HepG2 (cell line): ENCODE results near the gene UQCRC1. TPM values are rescaled to one million over a fixed set of nuclear protein-coding genes. Genes with fewer than 3 reads are reported as not detected.
A peak's percentile ranks its signal among the peaks of the same experiment; 100 is the strongest.

Source experiments
- ATF2 ChIP-seq: sonication (generic); formaldehyde crosslinking; IDR thresholded peaks from 2 replicates; pipeline ENCODE4 v1.4.0; 2020; ENCODE audit warnings: missing genetic modification reagents
- FOXP4 ChIP-seq: sonication (generic); formaldehyde crosslinking; IDR thresholded peaks from 2 replicates; pipeline ENCODE4 v1.4.0; 2020; ENCODE audit warnings: missing genetic modification reagents
- GTF3A ChIP-seq: sonication (generic); formaldehyde crosslinking; conservative IDR thresholded peaks from 2 replicates; pipeline ENCODE4 v1.4.0; 2020; ENCODE audit warnings: mild to moderate bottlenecking, missing genetic modification reagents
- HMG20A ChIP-seq: IDR thresholded peaks from 2 replicates; pipeline ENCODE4 v1.6.1; 2016; ENCODE audit warnings: borderline replicate concordance
- HNF1A ChIP-seq, 2 experiments: sonication (generic) in 1 of 2; formaldehyde crosslinking in 1 of 2; IDR thresholded peaks; 2 replicates each; pipeline versions ENCODE4 v1.4.0 to v1.6.1; 2016 to 2020; ENCODE audit warnings: borderline replicate concordance in 1 of 2, low read depth in 1 of 2, mild to moderate bottlenecking in 1 of 2, missing genetic modification reagents in 1 of 2
- JARID2 ChIP-seq: sonication (generic); formaldehyde crosslinking; IDR thresholded peaks from 2 replicates; pipeline ENCODE4 v1.8.1; 2023; ENCODE audit warnings: missing genetic modification reagents, inconsistent platforms; ENCODE audit not compliant: insufficient replicate concordance
- MBNL3 ChIP-seq: fragments of 250-450 bp; sonication (Bioruptor Pico); conservative IDR thresholded peaks from 2 replicates; pipeline ENCODE4 v1.8.0; 2022; ENCODE audit warnings: mild to moderate bottlenecking, inconsistent platforms
- MEIS2 ChIP-seq: sonication (generic); formaldehyde crosslinking; IDR thresholded peaks from 2 replicates; pipeline ENCODE4 v1.9.0; 2021; ENCODE audit warnings: mild to moderate bottlenecking, missing genetic modification reagents
- MTF1 ChIP-seq: sonication (generic); formaldehyde crosslinking; IDR thresholded peaks from 2 replicates; pipeline ENCODE4 v1.5.0; 2020; ENCODE audit warnings: missing genetic modification reagents
- PHF8 ChIP-seq: sonication (generic); formaldehyde crosslinking; IDR thresholded peaks from 2 replicates; pipeline ENCODE4 v1.5.0; 2020; ENCODE audit warnings: missing genetic modification reagents
- SNAI1 ChIP-seq: sonication (generic); formaldehyde crosslinking; IDR thresholded peaks from 2 replicates; pipeline ENCODE4 v1.5.0; 2020; ENCODE audit warnings: mild to moderate bottlenecking, missing genetic modification reagents, borderline replicate concordance
- SYNCRIP ChIP-seq: fragments of 200-400 bp; formaldehyde crosslinking; IDR thresholded peaks from 2 replicates; pipeline ENCODE4 v1.6.1; 2018; ENCODE audit warnings: mild to moderate bottlenecking, low read depth, low read length; ENCODE audit not compliant: insufficient read depth
- TBX2 ChIP-seq: sonication (generic); formaldehyde crosslinking; IDR thresholded peaks from 2 replicates; pipeline ENCODE4 v1.5.0; 2020; ENCODE audit warnings: missing genetic modification reagents, mild to moderate bottlenecking, borderline replicate concordance
- TRAFD1 ChIP-seq: sonication (generic); formaldehyde crosslinking; IDR thresholded peaks from 2 replicates; pipeline ENCODE4 v1.5.1; 2020; ENCODE audit warnings: missing genetic modification reagents, mild to moderate bottlenecking, borderline replicate concordance
- ZEB1 ChIP-seq: IDR thresholded peaks from 2 replicates; pipeline ENCODE4 v1.6.1; 2012; ENCODE audit warnings: mild to moderate bottlenecking, low read depth, inconsistent platforms; ENCODE audit not compliant: insufficient replicate concordance
- ZNF225 ChIP-seq: sonication (generic); formaldehyde crosslinking; IDR thresholded peaks from 2 replicates; pipeline ENCODE4 v1.4.0; 2020; ENCODE audit warnings: mild to moderate bottlenecking, missing genetic modification reagents
- ZNF337 ChIP-seq: sonication (generic); formaldehyde crosslinking; IDR thresholded peaks from 2 replicates; pipeline ENCODE4 v1.5.1; 2020; ENCODE audit warnings: missing genetic modification reagents, low read depth, mild to moderate bottlenecking, borderline replicate concordance
- ZNF382 ChIP-seq: sonication (generic); formaldehyde crosslinking; IDR thresholded peaks from 2 replicates; pipeline ENCODE4 v1.5.0; 2020; ENCODE audit warnings: missing genetic modification reagents, mild to moderate bottlenecking, borderline replicate concordance
- ZNF549 ChIP-seq: sonication (generic); formaldehyde crosslinking; IDR thresholded peaks from 2 replicates; pipeline ENCODE4 v1.5.0; 2020; ENCODE audit warnings: missing genetic modification reagents
- polyA plus RNA-seq, 8 experiments: library from polyadenylated mRNA; depleted of rRNA in 3 of 8; stranded (reverse) in 7 of 8; unstranded in 1 of 8; fragments of >200 nt; fragmentation: Illumina TruSeq in 4 of 8; extraction: Trizol in 4 of 8; gene quantifications; 2 replicates each; pipeline versions ENCODE4 v1.2.1 to v1.2.3, GENCODE V29; 2011 to 2016; ENCODE audit warnings: low read depth in 4 of 8, missing spikeins in 1 of 8, mixed read lengths in 1 of 8; ENCODE audit not compliant: insufficient read depth in 1 of 8
- total RNA-seq, 5 experiments: library from RNA; depleted of rRNA; stranded (reverse); fragments of >200 nt; fragmentation: Illumina TruSeq; extraction: Trizol; gene quantifications; 2 replicates each; pipeline ENCODE4 v1.2.3, GENCODE V29; 2016; ENCODE audit warnings: low read depth in 1 of 5

Gene UQCRC1
- total and polyA plus RNA-seq, 2 of the 13 experiments (the other 11 are each of a cell fraction or from before 2014, with no cell fraction given) = 316 to 680 TPM

DNA sequence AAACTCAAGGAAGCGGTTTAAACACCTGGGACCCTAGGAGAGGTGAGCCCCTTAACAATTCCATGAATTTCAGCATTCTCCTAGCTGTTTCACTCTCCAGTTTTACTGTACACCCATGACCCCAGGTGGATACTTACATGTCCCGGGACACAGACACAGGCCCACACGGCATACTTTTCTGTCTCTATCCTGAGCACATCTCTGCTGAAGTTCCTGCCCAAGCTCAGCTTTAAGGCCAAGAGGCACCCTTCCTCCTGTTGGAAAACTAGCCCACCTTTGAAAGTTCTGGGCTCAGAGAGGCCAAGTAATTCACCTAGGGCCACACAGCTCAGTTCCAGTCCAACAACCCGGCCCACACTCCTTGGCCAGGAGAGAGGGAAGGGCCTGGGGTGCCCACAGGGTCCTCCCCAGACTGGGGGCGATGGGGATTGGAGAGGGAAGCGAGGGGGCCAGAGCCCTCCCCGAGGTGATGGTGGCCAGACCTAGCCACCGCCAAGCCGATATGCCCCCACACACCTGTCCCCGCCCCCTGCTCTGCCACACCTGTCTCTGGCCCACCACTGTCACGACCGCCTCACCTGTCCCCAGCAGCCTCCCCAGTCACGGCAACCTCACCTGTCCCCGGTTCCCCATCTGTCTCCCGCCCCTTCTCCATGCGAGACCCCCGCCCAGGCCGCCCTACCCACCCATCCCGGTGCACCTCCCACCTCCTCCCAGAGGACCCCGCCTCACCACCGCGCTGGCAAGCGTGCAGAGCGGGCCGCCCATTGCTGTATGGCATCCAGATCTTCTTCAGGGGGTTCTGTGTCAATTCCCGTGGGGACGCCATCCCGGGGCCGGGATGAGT is 53.3 kb downstream of the UQCRC1 start (continued):
- TF ChIP-seq GTF3A (no peak), ZNF549 (CRISPR knock-in tag) (no peak), SYNCRIP (no peak), HNF1A (IDR thresholded peaks at IDR 0.05; ENCODE audit: low read depth) (no peak), HNF1A (CRISPR knock-in tag; IDR thresholded peaks at IDR 0.05; ENCODE audit: borderline replicate concordance) (no peak), JARID2 (CRISPR knock-in tag) (no peak), PHF8 (CRISPR knock-in tag) (peak; percentile 23; the same call in 1 of the 2 replicates), ZNF337 (CRISPR knock-in tag) (no peak; the same call in 1 of the 2 replicates), ATF2 (no peak), MEIS2 (CRISPR knock-in tag) (no peak), MTF1 (CRISPR knock-in tag) (no peak), SNAI1 (no peak), HMG20A (CRISPR knock-in tag) (no peak), MBNL3 (no peak), ZEB1 (peak; percentile 28), ZNF382 (CRISPR knock-in tag) (no peak), FOXP4 (CRISPR knock-in tag) (no peak), TBX2 (CRISPR knock-in tag) (no peak), ZNF225 (CRISPR knock-in tag) (0 out of 2 replicates have a peak, but pooled peaks have one; percentile 41), TRAFD1 (no peak)
